ENCODE measurements around the gene ZNF446.
A peak's percentile ranks its signal among the peaks of the same experiment; 100 is the strongest.

ZNF446 gene

DNA sequence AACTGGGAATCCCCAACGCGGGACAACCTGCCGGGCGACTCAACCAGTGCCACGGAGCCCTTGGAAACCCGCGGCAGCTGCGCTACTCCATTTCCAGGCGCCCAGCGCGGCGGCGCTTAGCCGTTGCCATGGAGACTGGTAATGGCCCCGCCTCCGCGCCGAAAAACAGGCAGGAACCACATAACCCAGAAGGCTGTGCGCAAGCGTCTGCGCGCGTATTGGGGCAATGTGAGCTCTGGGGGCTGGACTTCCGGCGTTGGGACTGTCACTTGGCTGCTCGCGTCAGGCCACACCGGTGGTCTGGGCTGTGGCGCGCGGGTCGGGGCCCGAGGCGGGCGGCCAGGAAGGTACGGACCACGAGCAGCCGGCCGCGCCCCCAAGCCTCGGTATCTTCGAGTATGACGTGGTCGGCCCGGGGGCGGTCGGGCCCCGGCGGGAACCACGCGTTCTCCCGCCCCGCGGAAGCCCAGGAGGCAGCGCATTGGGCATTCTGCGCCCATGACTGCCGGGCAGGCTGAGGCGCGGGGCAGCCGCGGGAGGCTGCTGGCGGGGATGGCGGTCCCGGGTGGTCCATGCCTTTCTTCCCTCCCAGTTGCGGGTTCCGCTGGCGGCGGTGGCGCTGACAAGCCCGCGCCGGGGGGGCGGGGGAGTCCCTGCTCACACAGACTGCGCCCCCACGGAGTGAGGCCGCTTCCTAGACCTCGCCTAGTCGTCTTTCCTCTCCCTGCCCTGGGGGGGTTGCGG is 24.6 kb upstream of the ZNF446 start, which contains the start of gene ZNF324B:
Gene ZNF324B (plus strand): TSS at position 265 of the 744 bp plus-strand sequence. CDS start 2,080 bp downstream, outside the sequence.
- peaks cover 3% of the 10 kb centered on the region; the same call in 1 of the 2 replicates for H3K27me3 ChIP-seq (ENCODE audit: insufficient read depth, low read length)
- peak within 1 kb of the TSS; percentile 88 for H2AFZ ChIP-seq (ENCODE audit: low read length, unreplicated experiment)
- no peaks in the 10 kb centered on the region for H3K4me1 ChIP-seq (ENCODE audit: control insufficient read depth, insufficient read depth, low read length, unreplicated experiment)
- peak within 1 kb of the TSS; percentile 82 for H3K4me3 ChIP-seq (ENCODE audit: low read depth, low read length)
- no peak within 1 kb of the TSS for H3K27ac ChIP-seq (ENCODE audit: low read depth, low read length)
- H3K36me3 ChIP-seq (ENCODE audit: insufficient read depth, low read length), result no peaks in the 10 kb centered on the region
- H3K79me2 ChIP-seq (ENCODE audit: control insufficient read depth, insufficient read depth, low read length, unreplicated experiment), result no peaks in the 10 kb centered on the region

DNA sequence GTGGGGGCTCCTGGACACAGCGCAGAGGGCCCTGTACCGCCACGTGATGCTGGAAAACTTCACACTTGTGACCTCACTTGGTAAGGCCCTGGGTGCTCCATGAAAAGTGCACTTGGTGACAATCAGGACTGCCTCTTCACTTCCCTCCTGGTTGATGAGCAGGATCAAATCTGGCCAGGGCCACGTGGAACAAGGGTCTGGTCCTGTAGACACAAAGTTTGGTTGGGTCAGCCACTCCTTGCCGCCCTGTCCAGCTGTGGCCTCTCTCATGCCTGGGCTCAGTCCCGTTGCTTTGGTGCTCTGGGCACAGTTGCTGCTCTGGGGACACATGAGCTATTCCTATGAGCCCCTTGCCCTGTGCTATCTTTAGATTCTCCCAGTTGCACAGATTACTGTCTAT is 22.4 kb upstream of the ZNF446 start:
- Histone ChIP-seq H3K4me1 (ENCODE audit: control insufficient read depth, insufficient read depth, low read length, unreplicated experiment) (no peaks in the 10 kb centered on the region), H3K27me3 (ENCODE audit: insufficient read depth, low read length) (peaks cover 3% of the 10 kb centered on the region; the same call in 1 of the 2 replicates), H3K4me3 (ENCODE audit: low read depth, low read length) (no peak overlapping the region), H3K36me3 (ENCODE audit: insufficient read depth, low read length) (no peaks in the 10 kb centered on the region), H2AFZ (ENCODE audit: low read length, unreplicated experiment) (no peak overlapping the region), H3K79me2 (ENCODE audit: control insufficient read depth, insufficient read depth, low read length, unreplicated experiment) (no peaks in the 10 kb centered on the region), H3K27ac (ENCODE audit: low read depth, low read length) (no peak overlapping the region)

DNA sequence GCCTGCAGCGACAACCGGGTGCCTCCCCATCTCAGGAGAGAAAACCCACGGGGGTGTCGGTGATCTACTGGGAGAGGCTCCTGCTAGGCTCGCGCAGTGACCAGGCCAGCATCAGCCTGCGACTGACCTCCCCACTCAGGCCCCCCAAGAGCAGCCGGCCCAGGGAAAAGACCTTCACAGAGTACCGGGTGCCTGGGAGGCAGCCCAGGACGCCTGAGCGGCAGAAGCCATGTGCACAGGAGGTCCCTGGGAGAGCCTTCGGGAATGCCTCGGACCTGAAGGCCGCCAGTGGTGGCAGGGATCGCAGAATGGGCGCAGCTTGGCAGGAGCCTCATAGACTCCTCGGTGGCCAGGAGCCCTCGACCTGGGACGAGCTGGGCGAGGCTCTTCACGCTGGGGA is 20.8 kb upstream of the ZNF446 start:
- H3K79me2 ChIP-seq (ENCODE audit: control insufficient read depth, insufficient read depth, low read length, unreplicated experiment), result no peaks in the 10 kb centered on the region
- no peaks in the 10 kb centered on the region for H3K36me3 ChIP-seq (ENCODE audit: insufficient read depth, low read length)
- H3K27ac ChIP-seq (ENCODE audit: low read depth, low read length), result no peak overlapping the region
- no peak overlapping the region for H2AFZ ChIP-seq (ENCODE audit: low read length, unreplicated experiment)
- no peaks in the 10 kb centered on the region for H3K4me1 ChIP-seq (ENCODE audit: control insufficient read depth, insufficient read depth, low read length, unreplicated experiment)
- H3K27me3 ChIP-seq (ENCODE audit: insufficient read depth, low read length), result peaks cover 3% of the 10 kb centered on the region; the same call in 1 of the 2 replicates
- no peak overlapping the region for H3K4me3 ChIP-seq (ENCODE audit: low read depth, low read length)

DNA sequence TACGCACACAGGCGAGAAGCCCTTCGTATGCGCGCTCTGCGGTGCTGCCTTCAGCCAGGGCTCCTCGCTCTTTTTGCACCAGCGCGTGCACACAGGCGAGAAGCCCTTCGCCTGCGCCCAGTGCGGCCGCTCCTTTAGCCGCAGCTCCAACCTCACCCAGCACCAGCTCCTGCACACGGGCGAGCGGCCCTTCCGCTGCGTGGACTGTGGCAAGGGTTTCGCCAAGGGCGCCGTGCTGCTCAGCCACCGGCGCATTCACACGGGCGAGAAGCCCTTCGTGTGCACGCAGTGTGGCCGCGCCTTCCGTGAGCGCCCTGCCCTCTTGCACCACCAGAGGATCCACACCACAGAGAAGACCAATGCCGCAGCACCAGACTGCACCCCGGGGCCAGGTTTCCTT is 20.0 kb upstream of the ZNF446 start:
- no peak overlapping the region for H2AFZ ChIP-seq (ENCODE audit: low read length, unreplicated experiment)

DNA sequence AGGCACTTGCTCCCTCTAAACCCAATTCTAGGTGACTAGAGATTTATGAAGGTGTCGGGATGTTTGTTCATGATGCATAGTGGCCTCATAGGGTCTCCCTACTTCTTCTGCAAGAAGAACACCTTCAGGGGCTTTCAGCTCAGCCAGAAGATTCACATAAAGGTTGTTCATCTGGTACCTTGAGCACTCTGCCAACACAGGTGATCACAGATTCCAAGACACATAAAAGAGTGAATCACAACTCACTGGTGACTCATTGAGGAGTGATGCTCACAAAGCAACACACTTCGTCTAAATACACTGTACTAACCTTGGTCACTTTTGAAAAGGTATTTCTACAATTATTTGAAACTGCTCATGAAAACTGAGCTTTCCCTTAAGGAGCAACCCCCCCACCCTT is 16.1 kb upstream of the ZNF446 start:
- no peaks in the 10 kb centered on the region for H3K4me1 ChIP-seq (ENCODE audit: control insufficient read depth, insufficient read depth, low read length, unreplicated experiment)
- no peaks in the 10 kb centered on the region for H3K79me2 ChIP-seq (ENCODE audit: control insufficient read depth, insufficient read depth, low read length, unreplicated experiment)
- no peaks in the 10 kb centered on the region for H3K27me3 ChIP-seq (ENCODE audit: insufficient read depth, low read length)
- H3K36me3 ChIP-seq (ENCODE audit: insufficient read depth, low read length), result no peaks in the 10 kb centered on the region
- no peak overlapping the region for H3K27ac ChIP-seq (ENCODE audit: low read depth, low read length)
- H2AFZ ChIP-seq (ENCODE audit: low read length, unreplicated experiment), result no peak overlapping the region
- no peak overlapping the region for H3K4me3 ChIP-seq (ENCODE audit: low read depth, low read length)

More for the DNA sequence above, 20.0 kb upstream of the ZNF446 start:
- no peaks in the 10 kb centered on the region for H3K79me2 ChIP-seq (ENCODE audit: control insufficient read depth, insufficient read depth, low read length, unreplicated experiment)
- no peaks in the 10 kb centered on the region for H3K36me3 ChIP-seq (ENCODE audit: insufficient read depth, low read length)
- no peak overlapping the region for H3K4me3 ChIP-seq (ENCODE audit: low read depth, low read length)
- H3K27ac ChIP-seq (ENCODE audit: low read depth, low read length), result no peak overlapping the region
- no peaks in the 10 kb centered on the region for H3K4me1 ChIP-seq (ENCODE audit: control insufficient read depth, insufficient read depth, low read length, unreplicated experiment)
- H3K27me3 ChIP-seq (ENCODE audit: insufficient read depth, low read length), result no peaks in the 10 kb centered on the region

DNA sequence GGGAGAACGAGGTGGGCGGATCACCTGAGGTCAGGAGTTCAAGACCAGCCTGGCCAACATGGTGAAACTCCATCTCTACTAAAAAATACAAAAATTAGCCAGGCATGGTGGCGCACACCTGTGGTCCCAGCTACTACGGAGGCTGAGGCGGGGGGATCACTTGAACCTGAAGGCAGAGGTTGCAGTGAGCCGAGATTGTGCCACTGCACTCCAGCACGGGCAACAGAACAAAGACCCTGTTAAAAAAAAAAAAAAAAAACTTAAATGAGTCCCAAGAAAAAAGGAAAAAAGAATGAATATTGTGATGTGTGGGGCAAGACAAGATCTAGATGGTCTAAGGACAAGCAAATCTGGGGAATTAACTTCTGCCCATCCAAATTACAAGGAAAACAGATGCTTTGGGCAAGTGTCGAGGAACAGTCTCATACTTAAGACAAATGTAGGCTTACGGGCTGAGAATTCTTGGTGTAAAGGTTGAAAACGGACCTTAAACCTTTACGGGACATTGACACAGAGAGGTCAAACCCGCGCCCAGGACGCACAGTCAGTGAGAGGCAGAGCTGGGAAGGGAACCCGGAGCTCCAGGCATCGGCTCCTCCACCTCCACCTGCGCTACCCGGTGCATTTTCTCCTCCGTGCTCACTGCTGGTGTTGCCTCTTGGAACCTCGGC is 9.9 kb upstream of the ZNF446 start:
- peaks cover 3% of the 10 kb centered on the region for H3K4me1 ChIP-seq (ENCODE audit: control insufficient read depth, insufficient read depth, low read length, unreplicated experiment)
- peak overlapping the region; percentile 86 for H3K4me3 ChIP-seq (ENCODE audit: low read depth, low read length)
- no peak overlapping the region for H3K27ac ChIP-seq (ENCODE audit: low read depth, low read length)

DNA sequence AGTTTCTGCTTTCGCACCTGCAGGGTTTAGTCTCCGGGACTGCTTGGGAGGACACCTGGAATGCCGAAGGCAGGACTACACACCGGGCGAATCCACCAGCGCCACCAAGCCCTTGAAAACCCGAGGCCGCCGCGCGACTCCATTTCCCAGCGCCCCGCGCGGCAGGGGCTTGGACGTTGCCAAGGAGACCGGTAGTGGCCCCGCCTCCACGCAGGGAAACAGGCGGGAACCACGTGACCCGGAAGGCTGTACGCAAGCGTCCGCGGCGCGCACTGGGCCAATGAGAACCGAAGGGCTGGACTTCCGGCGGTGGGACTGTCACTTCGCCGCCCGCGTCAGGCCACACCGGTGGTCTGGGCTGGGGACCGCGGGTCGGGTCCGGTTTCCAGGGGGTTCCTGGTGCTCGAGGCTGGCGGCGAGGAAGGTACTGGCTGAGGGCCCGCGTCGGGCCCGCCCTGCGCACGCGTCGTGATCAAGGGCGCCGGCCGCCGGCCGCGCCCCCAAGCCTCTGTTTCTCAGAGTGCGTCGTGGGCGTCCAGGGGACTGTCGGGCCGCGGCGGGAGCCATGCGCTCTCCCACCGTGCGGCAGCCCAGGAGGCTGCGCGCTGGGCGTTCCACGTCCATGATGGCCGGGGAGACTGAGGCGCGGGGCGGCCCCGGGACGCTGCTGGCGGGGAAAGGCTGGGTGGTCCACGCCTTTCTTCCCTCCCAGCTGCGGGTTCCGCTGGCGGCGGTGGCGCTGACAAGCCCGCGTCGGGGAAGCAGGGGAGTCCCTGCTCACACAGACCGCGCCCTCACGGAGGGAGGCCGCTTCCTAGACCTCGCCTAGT is 9.2 kb upstream of the ZNF446 start, which contains the start of gene ZNF324:
Gene ZNF324 (plus strand): TSS at position 321 of the 830 bp plus-strand sequence. CDS start 2,106 bp downstream, outside the sequence.
- H3K36me3 ChIP-seq (ENCODE audit: insufficient read depth, low read length), result no peaks in the 10 kb centered on the region
- H3K4me3 ChIP-seq (ENCODE audit: low read depth, low read length), result peak within 1 kb of the TSS; percentile 86
- H2AFZ ChIP-seq (ENCODE audit: low read length, unreplicated experiment), result peak within 1 kb of the TSS; percentile 42
- peak within 1 kb of the TSS; percentile 57; the same call in 1 of the 2 replicates for H3K27ac ChIP-seq (ENCODE audit: low read depth, low read length)
- peaks cover 3% of the 10 kb centered on the region for H3K4me1 ChIP-seq (ENCODE audit: control insufficient read depth, insufficient read depth, low read length, unreplicated experiment)
- H3K27me3 ChIP-seq (ENCODE audit: insufficient read depth, low read length), result no peaks in the 10 kb centered on the region
- peaks cover 9% of the 10 kb centered on the region for H3K79me2 ChIP-seq (ENCODE audit: control insufficient read depth, insufficient read depth, low read length, unreplicated experiment)

More for the DNA sequence above, 9.9 kb upstream of the ZNF446 start:
- Histone ChIP-seq H3K36me3 (ENCODE audit: insufficient read depth, low read length) (no peaks in the 10 kb centered on the region), H2AFZ (ENCODE audit: low read length, unreplicated experiment) (peak overlapping the region; percentile 42), H3K27me3 (ENCODE audit: insufficient read depth, low read length) (no peaks in the 10 kb centered on the region), H3K79me2 (ENCODE audit: control insufficient read depth, insufficient read depth, low read length, unreplicated experiment) (peaks cover 9% of the 10 kb centered on the region)

DNA sequence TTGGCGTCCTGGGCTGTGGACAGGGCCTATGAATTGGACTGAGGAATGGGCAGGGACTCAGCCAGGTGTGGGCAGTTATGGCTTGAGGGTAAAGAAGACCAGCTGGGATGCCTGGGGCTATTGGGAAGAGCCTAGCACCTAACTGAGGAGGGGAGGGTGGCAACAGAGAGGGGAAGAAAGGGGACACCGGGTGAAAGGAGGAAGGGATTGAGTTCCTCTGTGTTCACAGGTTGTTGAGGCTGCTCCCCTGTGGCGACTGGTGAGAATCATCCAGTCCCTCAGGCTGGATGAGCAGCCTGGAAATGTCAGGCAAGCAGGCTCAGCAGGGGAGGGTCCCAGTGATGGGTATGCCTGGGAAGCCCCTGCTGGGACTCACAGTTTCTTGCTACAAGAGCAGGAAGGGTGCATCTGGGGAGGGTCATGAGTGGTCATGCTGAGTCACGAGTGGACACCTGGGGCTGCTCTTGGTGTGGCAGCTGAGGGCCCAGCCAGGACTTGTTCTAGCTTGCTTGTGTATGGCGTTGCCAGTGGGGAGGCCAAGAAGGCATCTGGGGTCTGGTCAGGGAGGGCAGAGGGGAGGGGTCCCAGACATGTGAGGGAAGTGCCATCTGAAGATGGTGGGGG is 7.8 kb upstream of the ZNF446 start:
- Histone ChIP-seq H3K27me3 (ENCODE audit: insufficient read depth, low read length) (no peaks in the 10 kb centered on the region), H3K4me3 (ENCODE audit: low read depth, low read length) (peak overlapping the region; percentile 49; the same call in 1 of the 2 replicates), H3K79me2 (ENCODE audit: control insufficient read depth, insufficient read depth, low read length, unreplicated experiment) (peaks cover 9% of the 10 kb centered on the region), H3K27ac (ENCODE audit: low read depth, low read length) (no peak overlapping the region), H3K36me3 (ENCODE audit: insufficient read depth, low read length) (no peaks in the 10 kb centered on the region), H2AFZ (ENCODE audit: low read length, unreplicated experiment) (no peak overlapping the region), H3K4me1 (ENCODE audit: control insufficient read depth, insufficient read depth, low read length, unreplicated experiment) (peaks cover 3% of the 10 kb centered on the region)

DNA sequence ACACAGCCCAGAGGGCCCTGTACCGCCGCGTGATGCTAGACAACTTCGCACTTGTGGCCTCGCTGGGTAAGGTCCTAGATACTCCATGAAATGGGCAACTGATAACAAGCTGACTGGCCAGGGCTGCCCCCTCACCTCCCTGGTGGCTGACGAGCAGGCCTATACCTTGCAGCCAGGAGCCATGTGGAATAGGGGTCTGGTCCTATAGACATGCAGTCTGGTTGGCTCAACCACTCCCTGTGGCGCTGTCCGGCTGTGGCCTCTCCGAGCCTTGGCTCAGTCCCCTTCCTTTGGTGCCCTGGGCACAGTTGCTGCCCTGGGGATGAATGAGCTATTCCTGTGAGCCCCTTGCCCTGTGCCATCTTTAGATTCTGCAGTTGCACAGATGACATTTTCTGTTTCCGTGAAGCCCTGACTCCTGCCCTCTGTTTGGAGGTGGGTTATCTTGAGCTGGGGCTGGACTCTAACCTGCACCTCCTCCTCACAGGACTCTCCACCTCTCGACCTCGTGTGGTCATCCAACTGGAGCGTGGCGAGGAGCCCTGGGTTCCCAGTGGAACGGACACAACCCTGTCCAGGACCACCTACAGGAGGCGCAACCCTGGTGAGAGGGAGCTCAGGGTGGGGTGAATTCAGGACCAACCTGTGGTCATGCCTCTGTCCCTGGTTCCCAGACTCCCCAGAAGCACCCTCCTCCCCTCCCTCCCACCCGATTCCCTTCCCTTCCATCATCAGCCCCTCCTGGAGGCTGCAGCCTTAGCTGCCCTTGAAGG is 6.7 kb upstream of the ZNF446 start:
- H3K4me3 ChIP-seq (ENCODE audit: low read depth, low read length), result no peak overlapping the region
- no peaks in the 10 kb centered on the region for H3K36me3 ChIP-seq (ENCODE audit: insufficient read depth, low read length)
- no peaks in the 10 kb centered on the region for H3K27me3 ChIP-seq (ENCODE audit: insufficient read depth, low read length)
- no peak overlapping the region for H2AFZ ChIP-seq (ENCODE audit: low read length, unreplicated experiment)
- peaks cover 3% of the 10 kb centered on the region for H3K4me1 ChIP-seq (ENCODE audit: control insufficient read depth, insufficient read depth, low read length, unreplicated experiment)
- peaks cover 9% of the 10 kb centered on the region for H3K79me2 ChIP-seq (ENCODE audit: control insufficient read depth, insufficient read depth, low read length, unreplicated experiment)
- no peak overlapping the region for H3K27ac ChIP-seq (ENCODE audit: low read depth, low read length)

Data from ACC112 (cell line).